Myometrial cell (primary cell): ENCODE measurements around the gene COL5A2. TPM values are rescaled to one million over a fixed set of nuclear protein-coding genes. Genes with fewer than 3 reads are reported as not detected.

Experiments
- total RNA-seq: library from RNA; depleted of rRNA; stranded (reverse); fragments of >200 nt; gene quantifications from 2 replicates; pipeline ENCODE4 v1.2.3, GENCODE V29; 2015

Gene COL5A2
- 517 and 572 TPM in 2 replicates for total RNA-seq

GRCh38 chr2:189179570-189179950, at the start of gene COL5A2:
Gene COL5A2, minus strand, starts transcription at chr2:189179761. Its CDS starts 157 bp downstream, at chr2:189179604.

Other genes with a start within 250 kb of the COL5A2 start
- 2,539 and 2,849 TPM in 2 replicates for gene COL3A1, start 205.4 kb downstream of the COL5A2 start, total RNA-seq